ENCODE data around the gene PTHLH.

DNA sequence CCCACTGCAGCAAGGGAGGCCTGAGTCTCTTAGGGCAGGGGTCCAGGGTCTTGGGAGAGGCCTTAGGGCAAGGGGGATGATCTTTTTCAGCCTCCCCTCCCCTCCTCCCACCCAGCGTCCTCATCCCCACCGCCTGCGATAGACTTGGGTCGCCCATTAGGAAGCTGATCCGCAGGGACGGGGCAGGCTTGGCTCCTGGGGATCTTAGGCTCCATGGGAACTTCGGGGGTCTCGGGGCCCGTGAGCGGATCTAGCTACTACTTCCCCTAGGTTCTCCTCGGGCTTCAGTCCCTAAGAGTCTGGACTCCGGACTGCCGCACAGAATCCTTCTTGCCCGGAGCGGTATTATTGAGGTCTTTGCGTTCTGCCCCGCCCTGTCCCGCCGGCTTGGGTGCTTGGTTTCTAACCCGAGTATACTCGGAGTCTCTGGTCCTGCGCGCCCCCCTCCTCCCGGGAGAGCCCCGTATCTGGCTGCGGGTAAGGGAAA is 2.2 kb upstream of the PTHLH start:
- no peak for TF ChIP-seq POLR2AphosphoS5 (IDR thresholded peaks at IDR 0.05; ENCODE audit: low read depth, low read length)
- TF ChIP-seq, protein P1, sequence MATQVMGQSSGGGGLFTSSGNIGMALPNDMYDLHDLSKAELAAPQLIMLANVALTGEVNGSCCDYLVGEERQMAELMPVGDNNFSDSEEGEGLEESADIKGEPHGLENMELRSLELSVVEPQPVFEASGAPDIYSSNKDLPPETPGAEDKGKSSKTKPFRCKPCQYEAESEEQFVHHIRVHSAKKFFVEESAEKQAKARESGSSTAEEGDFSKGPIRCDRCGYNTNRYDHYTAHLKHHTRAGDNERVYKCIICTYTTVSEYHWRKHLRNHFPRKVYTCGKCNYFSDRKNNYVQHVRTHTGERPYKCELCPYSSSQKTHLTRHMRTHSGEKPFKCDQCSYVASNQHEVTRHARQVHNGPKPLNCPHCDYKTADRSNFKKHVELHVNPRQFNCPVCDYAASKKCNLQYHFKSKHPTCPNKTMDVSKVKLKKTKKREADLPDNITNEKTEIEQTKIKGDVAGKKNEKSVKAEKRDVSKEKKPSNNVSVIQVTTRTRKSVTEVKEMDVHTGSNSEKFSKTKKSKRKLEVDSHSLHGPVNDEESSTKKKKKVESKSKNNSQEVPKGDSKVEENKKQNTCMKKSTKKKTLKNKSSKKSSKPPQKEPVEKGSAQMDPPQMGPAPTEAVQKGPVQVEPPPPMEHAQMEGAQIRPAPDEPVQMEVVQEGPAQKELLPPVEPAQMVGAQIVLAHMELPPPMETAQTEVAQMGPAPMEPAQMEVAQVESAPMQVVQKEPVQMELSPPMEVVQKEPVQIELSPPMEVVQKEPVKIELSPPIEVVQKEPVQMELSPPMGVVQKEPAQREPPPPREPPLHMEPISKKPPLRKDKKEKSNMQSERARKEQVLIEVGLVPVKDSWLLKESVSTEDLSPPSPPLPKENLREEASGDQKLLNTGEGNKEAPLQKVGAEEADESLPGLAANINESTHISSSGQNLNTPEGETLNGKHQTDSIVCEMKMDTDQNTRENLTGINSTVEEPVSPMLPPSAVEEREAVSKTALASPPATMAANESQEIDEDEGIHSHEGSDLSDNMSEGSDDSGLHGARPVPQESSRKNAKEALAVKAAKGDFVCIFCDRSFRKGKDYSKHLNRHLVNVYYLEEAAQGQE (IDR thresholded peaks at IDR 0.05; ENCODE audit: insufficient read depth in 1 of 2, low read depth in 2 of 2, low read length in 2 of 2): no peak
